DMS114 treated with DMSO at 0.1 percent for 48 hours (cell line): ENCODE measurements around the gene FILIP1.

Experiments used
- DNase-seq: peaks from one replicate; lab custom pipeline; 2025; ENCODE audit not compliant: unreplicated experiment; lab: John Stamatoyannopoulos, UW

FILIP1 gene

GRCh38 chr6:75382634-75382900, 111.0 kb downstream of the FILIP1 start:
- no peak for DNase-seq

GRCh38 chr6:75381877-75382633, 111.5 kb downstream of the FILIP1 start:
- DNase-seq, result no peak

- no peak for DNase-seq
Observed at GRCh38 chr6:75379536-75379935, 114.1 kb downstream of the FILIP1 start.

- DNase-seq, result no peak
Observed at GRCh38 chr6:75378101-75378500, 115.5 kb downstream of the FILIP1 start.

- DNase-seq, result no peak
Observed at GRCh38 chr6:75377386-75377785, 116.2 kb downstream of the FILIP1 start.

- no peak for DNase-seq
Observed at GRCh38 chr6:75376347-75377024, 117.1 kb downstream of the FILIP1 start.

GRCh38 chr6:75374961-75375400, 118.6 kb downstream of the FILIP1 start:
- DNase-seq, result no peak

GRCh38 chr6:75372884-75373283, 120.7 kb downstream of the FILIP1 start:
- DNase-seq, result no peak

- DNase-seq, result no peak
Observed at GRCh38 chr6:75370011-75370410, 123.6 kb downstream of the FILIP1 start.

- DNase-seq, result no peak
Observed at GRCh38 chr6:75368864-75369402, 124.7 kb downstream of the FILIP1 start.

- no peak for DNase-seq
Observed at GRCh38 chr6:75368151-75368779, 125.3 kb downstream of the FILIP1 start.

- no peak for DNase-seq
Observed at GRCh38 chr6:75363304-75363703, 130.3 kb downstream of the FILIP1 start.

- no peak for DNase-seq
Observed at GRCh38 chr6:75353644-75354043, 140.0 kb downstream of the FILIP1 start.

GRCh38 chr6:75351570-75351969, 142.0 kb downstream of the FILIP1 start:
- DNase-seq, result no peak

- DNase-seq, result no peak
Observed at GRCh38 chr6:75350808-75351207, 142.8 kb downstream of the FILIP1 start.

GRCh38 chr6:75350156-75350555, 143.4 kb downstream of the FILIP1 start:
- no peak for DNase-seq

- no peak for DNase-seq
Observed at GRCh38 chr6:75349262-75349984, 144.2 kb downstream of the FILIP1 start.

- DNase-seq, result no peak
Observed at GRCh38 chr6:75348882-75349261, 144.7 kb downstream of the FILIP1 start.

GRCh38 chr6:75347898-75348610, 145.5 kb downstream of the FILIP1 start:
- no peak for DNase-seq

GRCh38 chr6:75345413-75345812, 148.2 kb downstream of the FILIP1 start:
- DNase-seq, result no peak

- DNase-seq, result no peak
Observed at GRCh38 chr6:75344455-75344854, 149.1 kb downstream of the FILIP1 start.
